Stimulated activated naive CD8-positive, alpha-beta T cell treated with anti-CD3 and anti-CD28 coated beads, Interleukin-15, Interleukin-2, amounts not matched to agents 100 U/mL and 50 U/mL, for 24 hours (primary cell): Measurements from ENCODE around the gene DTYMK.
"Not testable (repeated sequence)": the region's sequence is repeated elsewhere in the genome, so short reads cannot be mapped to it uniquely, and the experiment has no call there.

Experiments used
- ATAC-seq: fragments of 150-1000 bp; cut with Tn5 transposase; one replicate; pipeline ENCODE4 v1.10.0; 2021
- DNase-seq: peaks from one replicate; pipeline ENCODE4 v3.0.0; 2021

The DTYMK gene, protein sequence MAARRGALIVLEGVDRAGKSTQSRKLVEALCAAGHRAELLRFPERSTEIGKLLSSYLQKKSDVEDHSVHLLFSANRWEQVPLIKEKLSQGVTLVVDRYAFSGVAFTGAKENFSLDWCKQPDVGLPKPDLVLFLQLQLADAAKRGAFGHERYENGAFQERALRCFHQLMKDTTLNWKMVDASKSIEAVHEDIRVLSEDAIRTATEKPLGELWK

GRCh38 chr2:241686650-241687425, at the start of gene DTYMK:
Gene DTYMK, minus strand, starts transcription at chr2:241686815. Its CDS starts 32 bp downstream, at chr2:241686783.
- DNase-seq (peak; percentile 98), ATAC-seq (peak; percentile 97)

GRCh38 chr2:241736111-241736510, 49.5 kb upstream of the DTYMK start:
- DNase-seq (no peak), ATAC-seq (no peak)

GRCh38 chr2:241734467-241735208, 48.0 kb upstream of the DTYMK start, which contains the start of gene D2HGDH:
Gene D2HGDH, plus strand, starts transcription at chr2:241734630. Its CDS starts 595 bp downstream, at chr2:241735225.
- peak; percentile 93 for ATAC-seq
- peak; percentile 99 for DNase-seq

DNA sequence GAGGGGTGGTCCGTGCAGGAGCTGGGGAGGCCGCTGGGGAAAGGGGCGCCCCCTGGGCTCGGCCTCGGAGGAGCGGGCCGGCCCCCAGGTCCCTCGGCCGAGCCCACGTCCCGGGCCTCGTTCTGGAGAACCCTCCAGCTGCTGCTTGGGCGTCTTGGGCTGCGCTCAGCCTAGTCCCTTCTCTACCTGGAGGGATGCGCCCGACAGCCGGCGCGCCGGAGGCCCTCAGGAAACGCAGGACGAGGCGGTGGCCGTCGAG, 47.5 kb upstream of the DTYMK start:
- DNase-seq (no peak), ATAC-seq (peak; percentile 7)

- ATAC-seq (no peak), DNase-seq (no peak)
Observed at GRCh38 chr2:241733391-241734207, 47.0 kb upstream of the DTYMK start.

DNA sequence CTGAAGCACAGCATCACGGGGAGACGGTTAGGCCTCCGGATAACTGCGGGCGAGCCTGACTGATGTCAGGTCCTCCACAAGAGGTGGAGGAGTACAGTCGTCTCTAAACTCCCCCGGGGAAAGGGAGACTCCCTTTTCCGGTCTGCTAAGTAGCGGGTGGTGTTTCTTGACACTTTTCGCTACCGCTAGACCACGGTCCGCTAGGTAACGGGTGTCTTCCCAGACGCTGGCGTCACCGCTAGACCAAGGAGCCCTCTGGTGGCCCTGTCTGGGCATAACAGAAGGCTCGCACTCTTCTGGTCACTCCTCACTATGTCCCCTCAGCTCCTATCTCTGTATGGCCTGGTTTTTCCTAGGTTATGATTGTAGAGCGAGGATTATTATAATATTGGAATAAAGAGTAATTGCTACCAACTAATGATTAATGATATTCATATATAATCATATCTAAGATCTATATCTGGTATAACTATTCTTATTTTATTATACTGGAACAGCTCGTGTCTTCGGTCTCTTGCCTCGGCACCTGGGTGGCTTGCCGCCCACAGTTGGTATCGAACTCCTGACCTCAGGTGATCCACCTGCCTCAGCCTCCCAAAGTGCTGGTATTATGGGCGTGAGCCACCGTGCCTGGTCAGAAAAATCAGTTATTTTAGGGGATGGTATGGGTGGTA, 46.0 kb upstream of the DTYMK start:
- peak; percentile 80 for DNase-seq

GRCh38 chr2:241730671-241731293, 44.2 kb upstream of the DTYMK start:
- ATAC-seq (no peak), DNase-seq (no peak)

More for the DNA sequence above, 46.0 kb upstream of the DTYMK start:
- not testable (repeated sequence) for ATAC-seq

- no peak for DNase-seq
- ATAC-seq, result no peak
Observed at GRCh38 chr2:241729868-241730267, 43.3 kb upstream of the DTYMK start.

- ATAC-seq, result no peak
- DNase-seq, result no peak
Observed at GRCh38 chr2:241728627-241729026, 42.0 kb upstream of the DTYMK start.

GRCh38 chr2:241728000-241728399, 41.4 kb upstream of the DTYMK start:
- DNase-seq (no peak), ATAC-seq (no peak)

DNA sequence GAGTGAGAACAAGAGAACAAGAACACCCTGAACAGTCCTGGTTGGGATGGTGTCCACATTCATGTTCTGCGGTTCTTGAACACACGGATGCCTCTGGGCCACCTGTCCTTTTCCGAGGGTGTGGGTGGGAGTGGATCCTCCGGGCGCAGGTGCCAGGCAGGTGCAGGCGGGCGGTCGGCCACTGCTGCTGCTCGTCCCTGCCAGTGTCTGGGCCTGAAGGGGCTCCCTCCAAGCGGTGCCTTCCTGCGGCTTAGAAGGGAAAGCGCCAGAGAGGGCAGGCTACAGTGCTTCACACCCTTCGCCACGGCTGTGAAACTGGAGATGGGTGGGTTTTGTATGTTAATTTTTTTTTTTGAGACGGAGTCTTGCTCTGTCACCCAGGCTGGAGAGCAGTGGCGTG, 39.8 kb upstream of the DTYMK start:
- DNase-seq, result no peak
- ATAC-seq, result no peak

DNA sequence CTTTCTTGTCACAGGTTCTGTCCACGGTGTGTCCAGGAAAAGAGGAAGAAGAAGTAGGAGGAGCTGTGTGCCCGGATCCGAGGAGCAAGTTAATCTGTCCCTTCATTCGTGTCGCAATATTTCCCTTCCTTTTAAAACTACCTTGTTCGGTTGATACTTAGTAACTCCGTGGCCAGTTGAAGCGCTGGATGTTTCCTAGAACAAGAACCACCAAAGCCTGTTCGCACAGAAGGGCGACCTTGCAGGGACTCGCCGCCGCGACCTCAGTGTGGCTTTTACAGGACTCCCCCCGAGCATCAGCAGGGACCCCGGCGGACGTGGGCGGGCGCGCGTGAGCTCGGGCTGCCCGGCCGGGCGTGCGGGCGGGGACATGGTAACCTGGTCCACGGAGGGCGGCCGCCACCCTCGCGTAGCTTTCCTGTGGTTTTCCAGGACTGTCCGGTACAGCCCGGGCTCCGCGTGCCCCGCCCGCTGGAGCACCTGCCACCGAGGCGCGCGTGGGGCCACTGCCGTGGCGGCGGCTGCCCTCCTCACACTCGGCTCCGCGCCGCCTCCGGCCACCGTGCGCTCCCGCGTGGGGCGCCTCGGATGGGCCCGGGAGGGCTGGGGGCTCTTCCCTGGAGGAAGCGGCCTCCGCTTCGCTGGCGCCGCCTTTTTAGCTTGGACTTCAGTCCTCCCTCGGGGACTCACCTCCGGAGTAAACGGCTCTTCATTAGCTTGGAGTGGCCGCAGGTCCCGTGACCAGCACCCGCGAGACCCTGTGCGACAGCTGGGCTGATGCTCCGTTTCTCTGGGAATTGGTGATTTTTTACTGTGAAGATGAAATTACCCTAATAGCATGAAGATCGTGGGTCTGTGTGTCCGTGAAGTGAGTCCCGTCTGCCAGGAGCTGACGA, 38.6 kb upstream of the DTYMK start:
- no peak for ATAC-seq
- DNase-seq, result no peak

GRCh38 chr2:241724259-241724974, 37.8 kb upstream of the DTYMK start:
- no peak for ATAC-seq
- no peak for DNase-seq

- no peak for ATAC-seq
Observed at GRCh38 chr2:241722896-241723454, 36.4 kb upstream of the DTYMK start.

GRCh38 chr2:241721852-241722251, 35.2 kb upstream of the DTYMK start:
- ATAC-seq, result no peak
- DNase-seq, result no peak

More at GRCh38 chr2:241722896-241723454, 36.4 kb upstream of the DTYMK start:
- DNase-seq, result no peak

- ATAC-seq (no peak), DNase-seq (no peak)
Observed at GRCh38 chr2:241720560-241720959, 33.9 kb upstream of the DTYMK start.

DNA sequence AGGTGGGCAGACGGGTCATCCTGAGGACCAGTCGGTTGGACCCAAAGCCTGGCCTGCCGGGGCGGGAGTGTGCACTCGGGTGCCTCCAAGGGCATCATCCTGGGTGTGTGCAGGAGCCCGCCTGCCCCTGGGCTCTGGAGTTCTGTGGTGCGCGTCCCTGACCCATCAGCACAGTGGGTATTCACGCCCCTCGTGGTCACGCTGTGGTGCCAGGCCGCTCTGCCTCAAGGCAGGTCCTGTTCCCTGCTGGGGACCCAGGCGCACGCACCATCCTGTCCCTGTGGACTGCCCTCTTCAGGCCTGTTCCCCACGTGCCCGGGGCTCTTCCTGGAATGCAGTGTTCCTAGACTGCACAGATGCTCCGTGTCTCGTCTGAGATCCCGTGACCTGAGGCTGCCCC, 33.5 kb upstream of the DTYMK start:
- DNase-seq (no peak), ATAC-seq (no peak)

- no peak for DNase-seq
- no peak for ATAC-seq
Observed at GRCh38 chr2:241719093-241719492, 32.5 kb upstream of the DTYMK start.

DNA sequence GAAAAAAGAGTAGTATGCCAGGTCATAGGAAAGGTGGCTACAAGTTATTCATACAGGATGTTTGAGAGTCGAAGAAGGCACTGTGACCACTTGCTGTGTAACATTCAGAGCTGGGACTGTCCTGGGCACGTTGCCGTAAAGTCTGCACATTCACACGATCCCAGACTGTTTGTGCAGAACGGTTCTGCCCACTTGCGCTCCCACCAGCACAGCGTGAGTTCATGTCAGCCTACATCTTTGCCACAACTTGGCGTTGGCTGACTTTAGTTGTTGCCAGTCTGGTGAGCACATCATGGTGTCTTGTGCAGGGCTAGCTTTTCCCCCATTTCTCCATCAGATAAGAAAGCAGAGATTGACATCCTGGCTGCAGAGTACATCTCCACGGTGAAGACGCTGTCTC, 22.3 kb upstream of the DTYMK start:
- DNase-seq, result no peak
- ATAC-seq, result no peak
